RCC 7860 (cell line): ENCODE results near the gene OTULIN.

ENCODE experiments used
- DNase-seq: peaks from one replicate; pipeline ENCODE4 v3.0.0-alpha.2; 2015; ENCODE audit warnings: low spot score
- FAIRE-seq: peaks from 2 replicates; lab custom pipeline; 2012; peaks lifted over from hg19 to GRCh38; lab: Jason Lieb, UNC

Gene OTULIN

GRCh38 chr5:14667770-14668169 is 3.3 kb downstream of the OTULIN start:
- DNase-seq (no peak), FAIRE-seq (no peak)

GRCh38 chr5:14668181-14668591 is 3.7 kb downstream of the OTULIN start:
- DNase-seq (no peak), FAIRE-seq (no peak)

GRCh38 chr5:14669415-14669814 is 4.9 kb downstream of the OTULIN start:
- FAIRE-seq (no peak), DNase-seq (no peak)

GRCh38 chr5:14669975-14670374 is 5.5 kb downstream of the OTULIN start:
- DNase-seq, result peak; percentile 26
- FAIRE-seq, result peak; percentile 88

GRCh38 chr5:14671414-14671813 is 6.9 kb downstream of the OTULIN start:
- peak; percentile 51 for DNase-seq
- FAIRE-seq, result peak; percentile 52

- FAIRE-seq (no peak), DNase-seq (no peak)
Observed at GRCh38 chr5:14672082-14672481, 7.6 kb downstream of the OTULIN start.

- FAIRE-seq, result no peak
Observed at GRCh38 chr5:14672484-14673394, 8.2 kb downstream of the OTULIN start.

GRCh38 chr5:14673443-14673842 is 8.9 kb downstream of the OTULIN start:
- DNase-seq, result no peak
- no peak for FAIRE-seq

More at GRCh38 chr5:14672484-14673394, 8.2 kb downstream of the OTULIN start:
- DNase-seq, result no peak

GRCh38 chr5:14674983-14675854 is 10.7 kb downstream of the OTULIN start:
- FAIRE-seq (no peak), DNase-seq (no peak)

GRCh38 chr5:14675865-14676300 is 11.4 kb downstream of the OTULIN start:
- no peak for FAIRE-seq
- DNase-seq, result no peak

- peak; percentile 89 for FAIRE-seq
Observed at GRCh38 chr5:14676320-14676719, 11.8 kb downstream of the OTULIN start.

GRCh38 chr5:14678773-14679334 is 14.3 kb downstream of the OTULIN start:
- FAIRE-seq, result no peak
- DNase-seq, result no peak

More at GRCh38 chr5:14676320-14676719, 11.8 kb downstream of the OTULIN start:
- DNase-seq, result peak; percentile 70

GRCh38 chr5:14679595-14679994 is 15.1 kb downstream of the OTULIN start:
- FAIRE-seq (no peak), DNase-seq (no peak)

- no peak for DNase-seq
- no peak for FAIRE-seq
Observed at GRCh38 chr5:14681236-14681752, 16.8 kb downstream of the OTULIN start.

GRCh38 chr5:14683906-14684455 is 19.5 kb downstream of the OTULIN start:
- FAIRE-seq, result no peak

GRCh38 chr5:14684757-14685156 is 20.2 kb downstream of the OTULIN start:
- no peak for FAIRE-seq
- no peak for DNase-seq

More at GRCh38 chr5:14683906-14684455, 19.5 kb downstream of the OTULIN start:
- DNase-seq, result no peak

GRCh38 chr5:14685757-14686156 is 21.2 kb downstream of the OTULIN start:
- peak; percentile 57 for FAIRE-seq
- peak; percentile 55 for DNase-seq

- FAIRE-seq, result no peak
- DNase-seq, result no peak
Observed at GRCh38 chr5:14686517-14686916, 22.0 kb downstream of the OTULIN start.

- DNase-seq (no peak), FAIRE-seq (no peak)
Observed at GRCh38 chr5:14687023-14687665, 22.6 kb downstream of the OTULIN start.

- DNase-seq (no peak), FAIRE-seq (no peak)
Observed at GRCh38 chr5:14693070-14693469, 28.6 kb downstream of the OTULIN start.
